SK-N-SH (cell line): ENCODE measurements around the gene ZNF282.

Experiments used
- EP300 ChIP-seq, 2 experiments: IDR thresholded peaks; 2 replicates each; pipeline versions ENCODE4 v1.4.0 to v1.6.1; 2012; ENCODE audit warnings: borderline replicate concordance in 1 of 2, low read depth in 1 of 2, low read length in 1 of 2
- MXI1 ChIP-seq: IDR thresholded peaks from 2 replicates; pipeline ENCODE4 v1.6.1; 2012; ENCODE audit warnings: mild to moderate bottlenecking, low read depth, low read length, improper control_type of control experiment
- NFIC ChIP-seq: IDR thresholded peaks from 2 replicates; pipeline ENCODE4 v1.4.0; 2012; ENCODE audit warnings: borderline replicate concordance
- POLR2AphosphoS5 ChIP-seq: IDR thresholded peaks from 2 replicates; pipeline ENCODE4 v1.6.1; 2012; ENCODE audit warnings: low read depth, low read length
- RAD21 ChIP-seq: IDR thresholded peaks from 2 replicates; pipeline ENCODE4 v1.6.1; 2012; ENCODE audit warnings: mild to moderate bottlenecking, low read length
- RFX5 ChIP-seq: IDR thresholded peaks from 2 replicates; pipeline ENCODE4 v1.6.1; 2012; ENCODE audit warnings: mild to moderate bottlenecking, improper control_type of control experiment, low read length
- SIN3A ChIP-seq: IDR thresholded peaks from 2 replicates; pipeline ENCODE4 v1.6.1; 2012; ENCODE audit warnings: low read depth, mild to moderate bottlenecking, low read length, moderate library complexity, borderline replicate concordance
- TAF1 ChIP-seq: IDR thresholded peaks from 2 replicates; pipeline ENCODE4 v1.6.1; 2012; ENCODE audit warnings: low read depth, mild to moderate bottlenecking, low read length, moderate library complexity, borderline replicate concordance
- TCF12 ChIP-seq: IDR thresholded peaks from 2 replicates; pipeline ENCODE4 v1.4.0; 2012
- YY1 ChIP-seq: IDR thresholded peaks from 2 replicates; pipeline ENCODE4 v1.4.0; 2012; ENCODE audit warnings: low read depth, mild to moderate bottlenecking
- TF ChIP-seq, protein P1 (sequence below): fragments of 200-600 bp; sonication (generic); IDR thresholded peaks from 2 replicates; pipeline ENCODE4 v1.6.1; 2017; ENCODE audit warnings: antibody characterized with exemption, mild to moderate bottlenecking, moderate library complexity
- TF ChIP-seq, protein P2 (sequence below): IDR thresholded peaks from 2 replicates; pipeline ENCODE4; 2012
- TF ChIP-seq, protein P3 (sequence below): IDR thresholded peaks from 2 replicates; pipeline ENCODE4 v1.4.0; 2012; ENCODE audit warnings: low read depth
- TF ChIP-seq, protein P4 (sequence below): fragments of 150-350 bp; IDR thresholded peaks from 2 replicates; pipeline ENCODE4 v1.6.1; 2017; ENCODE audit warnings: antibody characterized with exemption, low read length, low read depth, borderline replicate concordance

DNA sequence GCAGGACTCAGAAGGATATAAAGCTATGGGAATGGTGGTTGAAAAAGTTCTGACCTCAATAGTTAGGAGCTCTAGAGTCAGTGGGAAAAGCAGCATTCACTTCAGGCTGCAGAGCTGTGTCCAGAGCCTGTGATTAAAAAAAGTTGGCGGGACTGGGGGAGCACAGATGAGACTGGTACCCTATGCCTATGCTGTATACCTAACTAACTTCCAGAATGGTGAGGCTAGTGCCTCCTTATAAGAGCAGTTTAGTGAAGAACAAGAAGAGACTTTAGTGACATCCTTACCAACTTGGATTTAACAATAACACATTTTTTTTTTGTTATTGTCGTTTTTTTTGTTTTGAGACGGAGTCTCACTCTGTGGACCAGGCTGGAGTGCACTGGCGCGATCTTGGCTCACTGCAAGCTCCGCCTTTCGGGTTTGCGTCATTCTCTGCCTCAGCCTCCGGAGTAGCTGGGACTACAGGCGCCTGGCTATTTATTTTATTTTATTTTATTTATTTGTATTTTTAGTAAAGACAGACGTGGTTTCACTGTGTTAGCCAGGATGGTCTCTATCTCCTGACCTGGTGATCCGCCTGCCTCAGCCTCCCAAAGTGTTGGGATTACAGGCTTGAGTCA is 6.6 kb upstream of the ZNF282 start:
- TF ChIP-seq, protein P1, sequence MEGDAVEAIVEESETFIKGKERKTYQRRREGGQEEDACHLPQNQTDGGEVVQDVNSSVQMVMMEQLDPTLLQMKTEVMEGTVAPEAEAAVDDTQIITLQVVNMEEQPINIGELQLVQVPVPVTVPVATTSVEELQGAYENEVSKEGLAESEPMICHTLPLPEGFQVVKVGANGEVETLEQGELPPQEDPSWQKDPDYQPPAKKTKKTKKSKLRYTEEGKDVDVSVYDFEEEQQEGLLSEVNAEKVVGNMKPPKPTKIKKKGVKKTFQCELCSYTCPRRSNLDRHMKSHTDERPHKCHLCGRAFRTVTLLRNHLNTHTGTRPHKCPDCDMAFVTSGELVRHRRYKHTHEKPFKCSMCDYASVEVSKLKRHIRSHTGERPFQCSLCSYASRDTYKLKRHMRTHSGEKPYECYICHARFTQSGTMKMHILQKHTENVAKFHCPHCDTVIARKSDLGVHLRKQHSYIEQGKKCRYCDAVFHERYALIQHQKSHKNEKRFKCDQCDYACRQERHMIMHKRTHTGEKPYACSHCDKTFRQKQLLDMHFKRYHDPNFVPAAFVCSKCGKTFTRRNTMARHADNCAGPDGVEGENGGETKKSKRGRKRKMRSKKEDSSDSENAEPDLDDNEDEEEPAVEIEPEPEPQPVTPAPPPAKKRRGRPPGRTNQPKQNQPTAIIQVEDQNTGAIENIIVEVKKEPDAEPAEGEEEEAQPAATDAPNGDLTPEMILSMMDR: no peak
- TF ChIP-seq RFX5 (no peak), TAF1 (no peak), RAD21 (no peak), TCF12 (no peak), SIN3A (no peak), EP300 (IDR thresholded peaks at IDR 0.05; ENCODE audit: borderline replicate concordance in 1 of 2, low read depth in 1 of 2, low read length in 1 of 2) (no peak), MXI1 (no peak), NFIC (no peak), YY1 (no peak), POLR2AphosphoS5 (no peak)
- TF ChIP-seq, protein P2, sequence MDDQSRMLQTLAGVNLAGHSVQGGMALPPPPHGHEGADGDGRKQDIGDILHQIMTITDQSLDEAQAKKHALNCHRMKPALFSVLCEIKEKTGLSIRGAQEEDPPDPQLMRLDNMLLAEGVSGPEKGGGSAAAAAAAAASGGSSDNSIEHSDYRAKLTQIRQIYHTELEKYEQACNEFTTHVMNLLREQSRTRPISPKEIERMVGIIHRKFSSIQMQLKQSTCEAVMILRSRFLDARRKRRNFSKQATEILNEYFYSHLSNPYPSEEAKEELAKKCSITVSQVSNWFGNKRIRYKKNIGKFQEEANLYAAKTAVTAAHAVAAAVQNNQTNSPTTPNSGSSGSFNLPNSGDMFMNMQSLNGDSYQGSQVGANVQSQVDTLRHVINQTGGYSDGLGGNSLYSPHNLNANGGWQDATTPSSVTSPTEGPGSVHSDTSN: no peak
- TF ChIP-seq, protein P3, sequence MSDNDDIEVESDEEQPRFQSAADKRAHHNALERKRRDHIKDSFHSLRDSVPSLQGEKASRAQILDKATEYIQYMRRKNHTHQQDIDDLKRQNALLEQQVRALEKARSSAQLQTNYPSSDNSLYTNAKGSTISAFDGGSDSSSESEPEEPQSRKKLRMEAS: no peak
- TF ChIP-seq, protein P4, sequence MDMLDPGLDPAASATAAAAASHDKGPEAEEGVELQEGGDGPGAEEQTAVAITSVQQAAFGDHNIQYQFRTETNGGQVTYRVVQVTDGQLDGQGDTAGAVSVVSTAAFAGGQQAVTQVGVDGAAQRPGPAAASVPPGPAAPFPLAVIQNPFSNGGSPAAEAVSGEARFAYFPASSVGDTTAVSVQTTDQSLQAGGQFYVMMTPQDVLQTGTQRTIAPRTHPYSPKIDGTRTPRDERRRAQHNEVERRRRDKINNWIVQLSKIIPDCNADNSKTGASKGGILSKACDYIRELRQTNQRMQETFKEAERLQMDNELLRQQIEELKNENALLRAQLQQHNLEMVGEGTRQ: no peak
